Neural cell (in vitro differentiated cells): ENCODE measurements around the gene USP31. TPM values are rescaled to one million over a fixed set of nuclear protein-coding genes. Genes with fewer than 3 reads are reported as not detected.

ENCODE experiments used
- H2AFZ ChIP-seq: fragments of 200-600, 300-800 bp; sonication (generic), shearing (Covaris generic); 2 replicates; pipeline ENCODE4 v1.6.0; 2014; ENCODE audit warnings: low read depth, mild to moderate bottlenecking, antibody characterized with exemption, low read length, moderate library complexity
- H3F3A ChIP-seq: fragments of 200-600 bp; shearing (Covaris generic); 2 replicates; pipeline ENCODE4 v1.6.1; 2016; ENCODE audit warnings: mild to moderate bottlenecking, moderate library complexity, mixed read lengths, antibody characterized with exemption, low read length; ENCODE audit not compliant: insufficient read depth, poor library complexity, severe bottlenecking
- H3K27ac ChIP-seq: fragments of 200-600, 300-800 bp; sonication (generic), shearing (Covaris generic); 2 replicates; pipeline ENCODE4 v1.5.1; 2014; ENCODE audit warnings: mild to moderate bottlenecking, low read length, moderate library complexity
- H3K27me3 ChIP-seq: fragments of 300-800, 200-600 bp; sonication (generic), shearing (Covaris generic); 2 replicates; pipeline ENCODE4 v1.6.0; 2014; ENCODE audit warnings: mild to moderate bottlenecking, low read depth, low read length, moderate library complexity; ENCODE audit not compliant: insufficient read depth
- H3K36me3 ChIP-seq: fragments of 300-800, 200-600 bp; sonication (generic), shearing (Covaris generic); 2 replicates; pipeline ENCODE4 v1.5.1; 2014; ENCODE audit warnings: mild to moderate bottlenecking, antibody characterized with exemption, low read length, moderate library complexity; ENCODE audit not compliant: insufficient read depth
- H3K4me2 ChIP-seq: fragments of 300-800, 200-600 bp; sonication (generic), shearing (Covaris generic); 2 replicates; pipeline ENCODE4 v1.6.0; 2014; ENCODE audit warnings: mild to moderate bottlenecking, low read length
- H3K4me3 ChIP-seq: fragments of 300-800, 200-600 bp; sonication (generic), shearing (Covaris generic); 2 replicates; pipeline ENCODE4 v1.5.1; 2014; ENCODE audit warnings: mild to moderate bottlenecking, low read length, moderate library complexity
- H3K79me2 ChIP-seq: fragments of 200-600 bp; shearing (Covaris generic); replicated peaks from 2 replicates; pipeline ENCODE4 v1.6.0; 2014; ENCODE audit warnings: mild to moderate bottlenecking, low read length, moderate library complexity; ENCODE audit not compliant: insufficient read depth
- H3K9ac ChIP-seq: fragments of 300-800, 200-600 bp; sonication (generic), shearing (Covaris generic); 2 replicates; pipeline ENCODE4 v1.6.1; 2016; ENCODE audit warnings: mild to moderate bottlenecking, low read length, mixed read lengths
- H3K9me2 ChIP-seq: fragments of 200-600 bp; shearing (Covaris generic); 2 replicates; pipeline ENCODE4 v1.6.1; 2016; ENCODE audit warnings: mild to moderate bottlenecking, low read length, mixed read lengths; ENCODE audit not compliant: insufficient read depth
- H3K9me3 ChIP-seq: fragments of 200-600, 300-800 bp; sonication (generic), shearing (Covaris generic); 2 replicates; pipeline ENCODE4 v1.6.1; 2016; ENCODE audit warnings: mild to moderate bottlenecking, mixed run types, low read length, moderate library complexity, mixed read lengths
- H4K20me1 ChIP-seq: fragments of 200-600 bp; shearing (Covaris generic); 2 replicates; pipeline ENCODE4 v1.6.1; 2016; ENCODE audit warnings: mild to moderate bottlenecking, mixed run types; ENCODE audit not compliant: insufficient read depth
- CTCF ChIP-seq: fragments of 450-650 bp; IDR thresholded peaks from 2 replicates; pipeline ENCODE4 v1.5.1; 2014; ENCODE audit warnings: antibody characterized with exemption, mild to moderate bottlenecking, moderate library complexity; ENCODE audit not compliant: poor library complexity, severe bottlenecking
- EP300 ChIP-seq: fragments of 450-650 bp; conservative IDR thresholded peaks from 2 replicates; pipeline ENCODE4 v1.6.1; 2014; ENCODE audit warnings: antibody characterized with exemption, mild to moderate bottlenecking, moderate library complexity; ENCODE audit not compliant: poor library complexity, severe bottlenecking
- EZH2 ChIP-seq: fragments of 200-600, 300-800 bp; shearing (Covaris generic), sonication (generic); IDR thresholded peaks from 2 replicates; pipeline ENCODE4 v1.6.1; 2014; ENCODE audit warnings: antibody characterized with exemption, low read length, borderline replicate concordance, mild to moderate bottlenecking; ENCODE audit not compliant: insufficient read depth, poor library complexity, severe bottlenecking
- MXI1 ChIP-seq: fragments of 450-650 bp; conservative IDR thresholded peaks from 2 replicates; pipeline ENCODE4 v1.6.1; 2014; ENCODE audit warnings: antibody characterized with exemption, mild to moderate bottlenecking; ENCODE audit not compliant: poor library complexity, severe bottlenecking
- POLR2AphosphoS5 ChIP-seq: IDR thresholded peaks from 2 replicates; pipeline ENCODE4 v1.6.1; 2012
- RAD21 ChIP-seq: fragments of 450-650 bp; conservative IDR thresholded peaks from 2 replicates; pipeline ENCODE4 v1.6.1; 2014; ENCODE audit warnings: antibody characterized with exemption, mild to moderate bottlenecking, moderate library complexity
- SMC3 ChIP-seq: fragments of 450-650 bp; conservative IDR thresholded peaks from 2 replicates; pipeline ENCODE4 v1.6.1; 2014; ENCODE audit warnings: antibody characterized with exemption, mild to moderate bottlenecking, moderate library complexity; ENCODE audit not compliant: poor library complexity
- TAF1 ChIP-seq: IDR thresholded peaks from 2 replicates; pipeline ENCODE4 v1.6.1; 2012; ENCODE audit warnings: low read depth
- polyA plus RNA-seq: library from polyadenylated mRNA; depleted of rRNA; stranded (reverse); fragments of >200 nt; gene quantifications from 2 replicates; pipeline ENCODE4 v1.2.3, GENCODE V29; 2014
- TF ChIP-seq, protein P1 (sequence below): IDR thresholded peaks from 2 replicates; pipeline ENCODE4 v1.6.1; 2012; ENCODE audit warnings: borderline replicate concordance

Gene USP31
- polyA plus RNA-seq, 1 donor from 2014 or later, result 5.8 TPM

DNA sequence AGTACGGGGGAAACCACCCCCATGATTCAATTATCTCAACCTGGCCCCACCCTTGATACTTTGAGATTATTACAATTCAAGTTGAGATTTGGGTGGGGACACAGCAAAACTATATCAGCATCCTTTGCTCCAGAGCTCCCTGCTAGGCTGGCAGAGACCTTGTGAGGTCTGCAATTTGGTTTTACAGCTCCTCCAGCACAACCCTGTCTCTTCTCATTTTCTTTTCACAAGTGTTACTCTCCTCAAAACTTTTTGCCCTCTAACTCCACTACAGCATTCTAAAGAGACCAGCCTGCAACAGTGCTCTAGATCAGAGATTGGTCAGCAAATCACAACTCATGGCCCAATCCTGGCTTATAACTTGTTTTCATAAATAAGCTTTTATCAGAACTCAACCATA lies 114.0 kb downstream of the USP31 start:
- Histone ChIP-seq H3K27me3 (no peaks in the 10 kb centered on the region), H3K9me2 (no peaks in the 10 kb centered on the region), H3K36me3 (no peaks in the 10 kb centered on the region), H2AFZ (no peak overlapping the region), H4K20me1 (no peaks in the 10 kb centered on the region), H3K27ac (no peak overlapping the region), H3K4me2 (no peak overlapping the region), H3K9me3 (no peaks in the 10 kb centered on the region), H3K9ac (no peak overlapping the region), H3K79me2 (no peaks in the 10 kb centered on the region), H3K4me3 (no peak overlapping the region), H3F3A (no peaks in the 10 kb centered on the region)
- TF ChIP-seq SMC3, result no peak
- no peak for TF ChIP-seq RAD21
- no peak for TF ChIP-seq EP300
- TF ChIP-seq MXI1, result no peak
- TF ChIP-seq, protein P1, sequence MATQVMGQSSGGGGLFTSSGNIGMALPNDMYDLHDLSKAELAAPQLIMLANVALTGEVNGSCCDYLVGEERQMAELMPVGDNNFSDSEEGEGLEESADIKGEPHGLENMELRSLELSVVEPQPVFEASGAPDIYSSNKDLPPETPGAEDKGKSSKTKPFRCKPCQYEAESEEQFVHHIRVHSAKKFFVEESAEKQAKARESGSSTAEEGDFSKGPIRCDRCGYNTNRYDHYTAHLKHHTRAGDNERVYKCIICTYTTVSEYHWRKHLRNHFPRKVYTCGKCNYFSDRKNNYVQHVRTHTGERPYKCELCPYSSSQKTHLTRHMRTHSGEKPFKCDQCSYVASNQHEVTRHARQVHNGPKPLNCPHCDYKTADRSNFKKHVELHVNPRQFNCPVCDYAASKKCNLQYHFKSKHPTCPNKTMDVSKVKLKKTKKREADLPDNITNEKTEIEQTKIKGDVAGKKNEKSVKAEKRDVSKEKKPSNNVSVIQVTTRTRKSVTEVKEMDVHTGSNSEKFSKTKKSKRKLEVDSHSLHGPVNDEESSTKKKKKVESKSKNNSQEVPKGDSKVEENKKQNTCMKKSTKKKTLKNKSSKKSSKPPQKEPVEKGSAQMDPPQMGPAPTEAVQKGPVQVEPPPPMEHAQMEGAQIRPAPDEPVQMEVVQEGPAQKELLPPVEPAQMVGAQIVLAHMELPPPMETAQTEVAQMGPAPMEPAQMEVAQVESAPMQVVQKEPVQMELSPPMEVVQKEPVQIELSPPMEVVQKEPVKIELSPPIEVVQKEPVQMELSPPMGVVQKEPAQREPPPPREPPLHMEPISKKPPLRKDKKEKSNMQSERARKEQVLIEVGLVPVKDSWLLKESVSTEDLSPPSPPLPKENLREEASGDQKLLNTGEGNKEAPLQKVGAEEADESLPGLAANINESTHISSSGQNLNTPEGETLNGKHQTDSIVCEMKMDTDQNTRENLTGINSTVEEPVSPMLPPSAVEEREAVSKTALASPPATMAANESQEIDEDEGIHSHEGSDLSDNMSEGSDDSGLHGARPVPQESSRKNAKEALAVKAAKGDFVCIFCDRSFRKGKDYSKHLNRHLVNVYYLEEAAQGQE, result no peak
- no peak for TF ChIP-seq CTCF
- no peak for TF ChIP-seq TAF1
- no peak for TF ChIP-seq POLR2AphosphoS5
- no peak for TF ChIP-seq EZH2

- H3K27ac ChIP-seq, result no peak overlapping the region
- H3K4me3 ChIP-seq, result no peak overlapping the region
- H2AFZ ChIP-seq, result no peak overlapping the region
- H3K36me3 ChIP-seq, result no peaks in the 10 kb centered on the region
- no peaks in the 10 kb centered on the region for H3K27me3 ChIP-seq
- H3K9ac ChIP-seq, result no peak overlapping the region
- no peaks in the 10 kb centered on the region for H3F3A ChIP-seq
- H3K79me2 ChIP-seq, result no peaks in the 10 kb centered on the region
- H3K4me2 ChIP-seq, result no peak overlapping the region
- no peaks in the 10 kb centered on the region for H3K9me2 ChIP-seq
- H4K20me1 ChIP-seq, result no peaks in the 10 kb centered on the region
- no peaks in the 10 kb centered on the region for H3K9me3 ChIP-seq
- TF ChIP-seq CTCF (no peak), EZH2 (no peak), SMC3 (no peak), POLR2AphosphoS5 (no peak), TAF1 (no peak), MXI1 (no peak), EP300 (no peak), RAD21 (no peak)
- TF ChIP-seq, protein P1, result no peak
These were observed 117.6 kb downstream of the USP31 start for GRCh38 chr16:23031508-23032098.
